ENCODE data around the gene ERRFI1.

ERRFI1 gene

DNA sequence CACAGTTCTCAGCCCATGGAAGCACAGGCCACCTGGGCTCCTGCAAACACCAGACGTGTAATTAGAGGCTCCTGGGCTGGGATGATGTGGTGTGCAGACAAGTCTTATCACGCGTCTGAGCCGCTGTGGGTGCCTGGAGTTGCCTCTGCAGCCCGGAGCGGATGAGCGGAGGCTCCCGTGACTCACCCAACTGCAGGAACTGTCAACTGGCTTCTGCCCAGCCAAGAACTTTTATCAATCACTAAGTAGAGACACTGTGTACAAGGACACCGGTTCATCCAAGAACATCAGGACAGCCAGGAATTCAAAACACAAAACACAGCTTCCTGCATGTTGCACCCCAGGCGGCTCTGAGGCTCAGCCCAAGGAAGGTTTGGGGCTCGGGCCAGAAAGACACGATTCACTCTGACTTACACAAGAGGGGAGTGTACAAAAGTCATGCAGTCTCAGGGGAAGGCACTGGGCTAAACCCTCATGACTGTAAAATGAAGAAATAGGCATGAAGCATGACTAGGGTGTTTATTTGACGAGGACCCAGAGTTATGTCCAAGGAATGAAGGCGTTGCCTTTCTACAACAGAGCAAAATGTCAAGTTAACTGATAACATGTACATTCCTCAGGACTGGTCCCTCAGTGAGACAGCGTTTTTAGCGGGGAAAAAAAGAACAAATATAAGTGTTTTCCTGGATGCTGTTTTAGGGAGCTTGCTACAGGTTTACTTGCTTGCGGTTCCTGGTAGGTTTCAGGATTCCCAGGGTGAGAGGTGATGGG, 21.1 kb downstream of the ERRFI1 start:
- H3K4me3 ChIP-seq (ENCODE audit: low read depth, low read length): no peak overlapping the region

DNA sequence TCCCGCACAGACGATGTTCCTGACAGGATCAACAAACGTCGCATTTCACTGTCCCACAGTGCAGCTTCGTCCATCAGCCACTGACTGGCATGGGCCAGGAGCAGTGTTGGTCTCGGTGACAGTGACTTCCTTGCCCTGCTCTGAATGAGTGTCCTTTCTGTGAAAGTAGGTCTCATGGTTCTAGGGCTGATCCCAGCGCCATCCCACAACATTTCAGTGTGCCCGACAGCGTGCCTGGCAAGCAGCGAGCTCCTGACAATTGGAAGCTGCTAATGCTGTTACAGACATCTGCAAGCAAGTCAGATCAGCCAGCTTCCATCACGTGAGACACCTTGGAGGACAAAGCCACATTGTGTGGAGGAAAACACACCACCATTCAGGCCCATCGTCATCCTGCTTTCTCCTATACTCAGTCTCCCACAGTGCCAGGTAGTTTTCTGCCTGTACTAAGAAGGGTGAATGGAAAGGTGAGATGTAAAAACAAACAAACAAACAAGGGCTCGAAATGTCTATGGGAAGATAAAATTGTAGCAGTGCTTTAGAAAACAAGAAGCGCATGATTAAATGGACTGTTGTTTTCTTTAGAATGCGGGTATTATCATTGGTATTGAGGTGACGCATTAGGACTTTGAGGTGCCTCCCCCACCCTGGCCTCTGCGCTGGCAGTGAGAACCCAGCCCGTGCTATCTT, 21.9 kb downstream of the ERRFI1 start:
- no peak overlapping the region for H3K4me3 ChIP-seq (ENCODE audit: low read depth, low read length)

DNA sequence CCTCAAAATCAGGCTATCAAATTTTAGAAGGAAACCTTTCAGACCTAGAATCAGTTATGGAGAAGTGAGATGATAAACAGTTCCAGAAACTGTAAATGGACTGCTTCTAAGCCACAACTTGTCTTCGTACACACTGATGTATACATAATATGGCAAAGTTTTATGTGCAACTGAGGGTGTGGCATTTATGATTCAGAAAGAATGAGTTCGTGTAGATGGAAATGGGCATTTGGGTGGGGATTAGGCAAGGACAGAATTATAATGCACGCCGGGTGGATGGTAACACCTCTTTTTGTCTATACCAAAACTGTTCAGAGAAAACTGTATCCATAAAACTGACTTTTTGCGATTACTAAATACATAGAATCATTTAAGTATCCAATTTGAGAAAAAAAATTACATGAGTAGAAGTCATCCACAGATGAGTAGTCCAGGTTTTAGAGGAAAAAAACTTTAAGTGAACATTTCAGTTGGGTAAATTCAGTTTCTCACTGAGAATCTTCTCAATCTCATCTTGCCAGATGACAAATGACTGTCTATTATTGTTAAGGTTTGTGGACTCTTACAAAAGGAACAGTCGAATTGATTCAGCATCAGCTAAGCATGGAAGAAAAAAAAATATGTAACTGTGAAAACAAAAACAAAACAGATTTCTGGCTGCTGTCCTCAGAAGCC, 22.5 kb downstream of the ERRFI1 start:
- H3K4me3 ChIP-seq (ENCODE audit: low read depth, low read length): no peak overlapping the region

DNA sequence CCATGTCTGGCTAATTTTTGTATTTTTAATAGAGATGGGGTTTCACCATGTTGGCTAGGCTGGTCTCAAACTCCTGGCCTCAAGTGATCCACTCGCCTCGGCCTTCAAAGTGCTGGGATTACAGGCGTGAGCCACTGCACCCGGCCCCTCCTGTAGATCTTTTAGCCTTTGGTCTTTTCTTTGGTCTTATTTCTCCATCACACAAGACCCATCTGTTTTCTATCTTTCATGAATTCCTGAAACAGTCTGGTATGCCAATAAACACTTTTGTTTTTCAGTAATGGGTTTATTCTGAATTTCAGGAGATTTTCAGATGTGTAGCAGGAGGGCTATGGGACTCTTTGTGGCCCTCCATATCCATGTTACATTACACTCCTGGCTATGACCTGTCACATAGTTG, 23.2 kb downstream of the ERRFI1 start:
- no peak overlapping the region for H3K4me3 ChIP-seq (ENCODE audit: low read depth, low read length)

DNA sequence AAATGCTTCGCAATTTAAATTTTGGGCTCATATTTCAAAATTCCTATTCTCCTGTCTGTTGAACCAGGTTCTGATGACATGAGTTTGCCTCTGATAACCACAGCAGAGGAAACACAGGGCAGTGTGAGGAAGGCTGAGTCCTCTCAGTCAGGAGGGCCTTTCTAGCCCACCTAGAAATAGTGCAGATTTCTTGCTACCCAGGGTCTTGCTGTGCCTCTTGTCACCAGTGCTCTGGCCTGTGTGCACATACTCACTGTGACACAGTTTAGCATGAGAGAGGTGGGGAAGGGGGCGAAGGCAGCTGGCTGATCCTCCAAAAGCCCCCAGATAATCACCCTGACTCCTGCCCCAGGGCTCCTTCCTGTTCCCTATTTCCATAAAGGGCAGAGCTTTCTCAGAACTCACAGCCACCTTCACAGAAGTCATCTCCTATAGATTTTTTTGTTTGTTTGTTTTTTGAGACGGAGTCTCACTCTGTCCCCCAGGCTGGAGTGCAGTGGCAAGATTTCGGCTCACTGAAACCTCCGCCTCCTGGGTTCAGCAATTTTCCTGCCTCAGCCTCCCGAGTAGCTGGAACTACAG, 23.7 kb downstream of the ERRFI1 start:
- no peak overlapping the region for H3K4me3 ChIP-seq (ENCODE audit: low read depth, low read length)

DNA sequence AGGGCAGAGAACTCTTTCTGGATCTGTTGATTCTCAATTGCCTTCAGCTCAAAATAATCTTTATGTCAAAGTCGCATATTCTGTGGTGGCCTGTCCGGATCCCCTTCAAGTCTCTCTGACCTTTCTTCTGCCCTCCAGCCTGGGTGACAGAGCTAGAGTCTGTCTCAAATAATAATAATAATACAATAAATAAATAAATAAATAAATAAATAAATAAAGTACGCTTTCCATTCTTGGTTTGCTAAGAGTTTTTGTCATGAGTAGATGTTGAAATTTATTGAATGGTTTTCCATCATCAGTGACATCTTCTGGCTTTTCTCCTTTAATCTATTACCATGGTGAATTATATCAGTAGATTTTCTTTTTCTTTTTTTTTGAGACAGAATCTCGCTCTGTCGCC, 30.7 kb downstream of the ERRFI1 start:
- H3K4me3 ChIP-seq (ENCODE audit: low read depth, low read length): no peak overlapping the region

DNA sequence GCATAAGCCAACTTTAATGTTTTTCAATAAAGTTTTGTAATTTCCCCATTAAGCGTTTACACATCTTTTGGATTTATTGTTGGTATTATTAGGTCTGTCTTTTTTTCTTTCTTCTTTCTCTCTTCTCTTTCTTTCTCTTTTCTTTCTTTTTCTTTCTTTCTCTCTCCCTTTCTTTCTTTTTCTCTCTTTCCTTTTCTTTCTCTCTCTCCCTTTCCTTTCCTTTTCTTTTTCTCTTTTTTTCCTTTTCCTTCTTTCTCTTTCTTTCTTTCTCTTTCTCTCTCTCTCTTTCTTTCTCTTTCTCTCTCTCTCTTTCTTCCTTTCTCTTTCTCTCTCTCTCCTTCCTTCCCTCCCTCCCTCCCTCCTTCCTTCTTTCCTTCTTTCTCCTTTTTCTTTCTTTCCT, 31.3 kb downstream of the ERRFI1 start:
- H3K4me3 ChIP-seq (ENCODE audit: low read depth, low read length): no peak overlapping the region

DNA sequence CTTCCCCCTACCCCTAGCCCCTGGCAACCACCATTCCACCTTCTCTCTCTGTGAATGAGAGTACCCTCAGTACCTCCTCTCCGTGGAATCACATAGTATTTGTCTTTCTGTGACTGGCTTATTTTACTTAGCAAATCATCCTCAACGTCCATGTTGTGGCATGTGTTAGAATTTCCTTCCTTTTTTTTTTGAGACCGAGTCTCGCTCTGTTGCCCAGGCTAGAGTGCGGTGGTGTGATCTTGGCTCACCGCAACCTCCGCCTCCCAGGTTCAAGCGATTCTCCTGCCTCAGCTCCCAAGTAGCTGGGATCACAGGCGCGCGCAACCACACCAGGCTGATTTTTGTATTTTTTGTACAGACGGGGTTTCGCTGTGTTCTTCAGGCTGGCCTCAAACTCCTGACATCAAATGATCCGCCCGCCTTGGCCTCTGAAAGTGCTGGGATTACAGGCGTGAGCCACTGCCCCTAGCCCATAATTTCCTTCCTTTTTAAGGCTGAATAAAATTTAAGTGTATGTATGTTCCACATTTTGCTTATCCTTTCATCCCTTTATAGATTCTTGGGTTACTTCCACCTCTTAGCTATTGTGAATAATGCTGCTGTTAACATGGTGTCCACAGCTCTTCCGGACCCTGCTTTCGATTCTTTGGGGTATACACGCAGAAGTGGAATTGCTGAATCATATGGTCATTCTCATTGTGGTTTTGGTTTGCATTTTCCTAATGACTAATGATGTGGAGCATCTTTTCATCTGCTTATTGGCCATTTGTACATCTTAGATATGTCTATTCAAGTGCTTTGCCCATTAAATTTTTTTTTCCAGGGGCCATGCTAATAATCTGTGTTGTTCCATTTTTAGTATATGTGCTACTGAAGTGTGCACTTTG, 32.3 kb downstream of the ERRFI1 start:
- H3K4me3 ChIP-seq (ENCODE audit: low read depth, low read length): no peak overlapping the region

DNA sequence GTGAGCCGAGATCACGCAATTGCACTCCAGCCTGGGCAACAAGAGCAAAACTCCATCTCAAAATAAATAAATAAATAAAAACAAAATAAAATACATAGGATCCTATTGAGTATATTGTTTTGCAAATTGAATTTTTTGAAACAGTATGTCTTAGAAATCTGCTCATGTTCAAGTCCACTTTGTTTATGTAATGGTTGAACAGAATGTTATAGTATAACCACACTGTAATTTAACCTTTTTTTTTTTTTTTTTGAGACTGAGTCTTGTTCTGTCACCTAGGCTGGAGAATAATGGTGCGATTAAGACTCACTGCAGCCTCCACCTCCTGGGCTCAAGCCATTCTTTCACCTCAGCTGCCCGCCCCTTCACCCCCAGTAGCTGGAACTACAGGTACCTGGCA, 33.2 kb downstream of the ERRFI1 start:
- no peak overlapping the region for H3K4me3 ChIP-seq (ENCODE audit: low read depth, low read length)

DNA sequence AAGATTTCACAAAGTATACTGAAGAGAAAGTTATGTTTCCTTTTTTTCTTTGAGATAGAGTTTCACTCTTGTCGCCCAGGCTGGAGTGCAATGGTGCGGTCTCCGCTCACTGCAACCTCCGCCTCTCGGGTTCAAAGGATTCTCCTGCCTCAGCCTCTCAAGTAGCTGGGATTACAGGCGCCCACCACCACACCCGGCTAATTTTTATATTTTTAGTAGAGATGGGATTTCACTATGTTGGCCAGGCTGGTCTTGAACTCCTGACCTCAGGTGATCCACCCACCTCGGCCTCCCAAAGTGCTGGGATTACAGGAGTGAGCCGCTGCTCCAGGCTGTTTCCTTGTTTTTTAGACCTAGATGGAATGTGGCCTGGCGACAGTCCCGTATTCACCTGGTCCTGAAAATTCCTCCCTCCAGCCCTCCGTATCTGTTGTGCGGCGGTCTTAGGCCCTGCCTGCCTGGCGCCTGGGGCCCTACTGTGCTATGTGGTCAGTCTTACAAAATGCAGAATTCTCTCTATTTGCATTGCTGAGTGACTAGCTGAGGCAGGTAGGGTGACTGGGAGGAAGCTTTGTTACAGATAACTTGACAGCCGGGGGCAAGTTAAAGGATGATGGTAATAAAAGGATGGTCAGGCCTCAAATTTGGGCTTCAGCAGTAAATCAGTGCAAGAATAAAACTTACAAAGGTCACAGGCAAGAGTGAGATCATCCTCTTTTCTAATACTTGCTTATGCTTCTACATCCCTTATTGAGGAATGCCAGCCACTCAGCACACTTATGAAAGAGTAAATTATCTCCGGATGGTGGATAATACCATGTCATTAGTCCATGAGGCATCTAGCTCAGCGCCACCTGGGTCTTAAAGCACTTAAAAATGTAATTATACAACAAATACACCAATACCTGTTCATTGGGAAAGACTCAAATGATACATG, 34.3 kb downstream of the ERRFI1 start:
- H3K4me3 ChIP-seq (ENCODE audit: low read depth, low read length): no peak overlapping the region

DNA sequence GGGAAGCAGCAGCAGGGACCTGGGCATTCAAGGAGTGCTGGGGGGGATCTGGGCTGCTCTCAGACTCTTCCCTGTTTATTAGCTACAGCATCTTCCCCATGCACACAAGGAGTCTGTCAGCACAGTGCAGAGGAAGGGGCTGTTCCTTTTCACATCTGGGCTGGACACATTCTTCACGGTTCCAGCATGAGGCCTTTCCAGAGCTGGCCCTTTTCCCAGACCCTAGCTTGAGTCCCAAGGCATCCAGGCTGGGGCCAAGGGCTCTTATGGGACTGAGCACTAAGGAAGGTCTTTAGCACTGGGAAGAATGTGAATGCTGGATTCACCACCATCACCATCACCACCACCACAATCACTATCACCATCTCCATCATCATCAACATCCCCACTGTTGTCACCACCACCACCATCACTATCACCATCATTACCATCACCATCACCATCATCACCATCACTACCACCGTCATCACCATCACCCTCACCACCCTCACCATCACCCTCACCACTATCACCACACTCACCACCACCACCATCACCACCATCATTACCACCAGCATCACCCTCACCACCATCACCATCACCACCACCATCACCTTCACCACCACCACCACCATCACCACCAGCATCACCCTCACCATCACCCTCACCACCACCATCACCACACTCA, 36.2 kb downstream of the ERRFI1 start:
- H3K4me3 ChIP-seq (ENCODE audit: low read depth, low read length): no peak overlapping the region

DNA sequence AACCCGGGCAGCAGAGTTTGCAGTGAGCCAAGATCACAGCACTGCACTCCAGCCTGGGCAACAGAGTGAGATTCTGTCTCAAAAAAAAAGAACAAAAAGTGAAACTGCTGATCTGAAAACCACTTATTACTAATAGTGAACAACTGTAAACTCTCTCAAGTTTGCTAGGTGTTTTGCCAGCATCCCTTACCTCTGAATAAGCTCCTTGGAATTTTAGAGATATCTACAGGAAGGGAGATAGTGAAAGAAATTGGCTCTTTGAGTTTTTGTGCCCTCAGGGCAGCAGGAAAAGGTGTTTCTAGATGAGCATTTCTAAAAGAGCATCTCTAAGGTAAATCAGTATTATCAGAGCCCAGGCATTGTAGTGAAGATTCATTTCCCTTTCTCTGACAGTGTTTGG, 37.5 kb downstream of the ERRFI1 start:
- H3K4me3 ChIP-seq (ENCODE audit: low read depth, low read length): no peak overlapping the region

DNA sequence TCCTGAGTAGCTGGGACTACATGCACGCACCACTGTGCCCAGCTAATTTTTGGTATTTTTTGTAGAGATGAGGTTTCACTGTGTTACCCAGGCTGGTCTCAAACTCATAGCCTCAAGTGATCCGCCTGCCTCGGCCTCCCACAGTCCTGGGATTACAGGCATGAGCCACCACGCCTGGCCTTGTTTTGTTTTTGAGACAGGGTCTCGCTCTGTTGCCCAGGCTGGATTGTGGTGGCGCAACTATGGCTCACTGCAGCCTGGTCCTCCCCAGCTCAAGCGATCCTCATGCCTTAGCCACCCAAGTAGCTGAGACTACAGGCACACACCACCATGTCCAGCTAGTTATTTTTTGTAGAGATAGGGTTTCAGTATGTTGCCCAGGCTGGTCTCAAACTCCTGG, 38.6 kb downstream of the ERRFI1 start:
- H3K4me3 ChIP-seq (ENCODE audit: low read depth, low read length): no peak overlapping the region

DNA sequence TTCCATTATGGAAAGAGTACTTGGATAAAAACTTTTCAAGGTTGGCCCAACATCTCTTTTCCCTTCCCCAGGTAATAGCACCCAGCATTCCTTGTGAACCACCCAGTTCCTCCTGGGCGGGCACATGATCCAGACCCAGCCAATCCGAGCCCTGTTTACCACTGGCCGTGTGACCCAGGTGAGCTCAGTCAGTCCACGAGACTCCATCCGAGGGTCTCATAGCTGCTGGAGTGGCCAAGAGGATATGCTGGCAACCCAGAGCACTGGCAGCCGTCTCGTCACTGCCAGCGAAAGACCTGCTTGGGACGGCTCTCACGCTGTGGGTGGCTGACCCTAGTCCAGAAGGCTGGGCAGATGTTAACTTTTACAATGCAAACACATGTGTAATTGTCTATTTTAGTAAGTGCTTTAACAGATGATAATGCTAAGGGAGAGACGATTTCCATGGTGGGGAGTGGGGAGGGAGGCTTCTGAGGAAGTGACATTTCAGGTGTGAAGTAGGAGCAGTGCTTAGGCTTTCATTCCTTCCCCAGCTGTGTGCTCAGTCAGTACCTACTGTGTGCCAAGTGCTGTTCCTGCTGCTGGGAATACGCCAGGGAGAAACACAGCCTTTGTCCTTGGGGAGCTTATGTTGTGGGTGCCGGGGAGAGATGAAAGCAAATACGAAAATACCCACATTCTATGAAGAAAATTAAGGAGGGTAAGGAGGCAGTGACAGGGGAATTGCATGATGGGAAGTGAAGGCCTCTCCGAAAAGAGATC, 40.1 kb downstream of the ERRFI1 start:
- no peak overlapping the region for H3K4me3 ChIP-seq (ENCODE audit: low read depth, low read length)

DNA sequence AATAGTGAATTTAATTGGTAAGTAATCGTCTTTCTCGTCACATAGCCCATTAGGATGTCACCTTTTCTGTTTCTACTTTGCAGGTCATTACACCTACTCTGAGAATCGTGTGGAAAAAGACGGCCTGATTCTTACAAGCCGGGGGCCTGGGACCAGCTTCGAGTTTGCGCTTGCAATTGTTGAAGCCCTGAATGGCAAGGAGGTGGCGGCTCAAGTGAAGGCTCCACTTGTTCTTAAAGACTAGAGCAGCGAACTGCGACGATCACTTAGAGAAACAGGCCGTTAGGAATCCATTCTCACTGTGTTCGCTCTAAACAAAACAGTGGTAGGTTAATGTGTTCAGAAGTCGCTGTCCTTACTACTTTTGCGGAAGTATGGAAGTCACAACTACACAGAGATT, 41.3 kb downstream of the ERRFI1 start:
- no peak overlapping the region for H3K4me3 ChIP-seq (ENCODE audit: low read depth, low read length)

DNA sequence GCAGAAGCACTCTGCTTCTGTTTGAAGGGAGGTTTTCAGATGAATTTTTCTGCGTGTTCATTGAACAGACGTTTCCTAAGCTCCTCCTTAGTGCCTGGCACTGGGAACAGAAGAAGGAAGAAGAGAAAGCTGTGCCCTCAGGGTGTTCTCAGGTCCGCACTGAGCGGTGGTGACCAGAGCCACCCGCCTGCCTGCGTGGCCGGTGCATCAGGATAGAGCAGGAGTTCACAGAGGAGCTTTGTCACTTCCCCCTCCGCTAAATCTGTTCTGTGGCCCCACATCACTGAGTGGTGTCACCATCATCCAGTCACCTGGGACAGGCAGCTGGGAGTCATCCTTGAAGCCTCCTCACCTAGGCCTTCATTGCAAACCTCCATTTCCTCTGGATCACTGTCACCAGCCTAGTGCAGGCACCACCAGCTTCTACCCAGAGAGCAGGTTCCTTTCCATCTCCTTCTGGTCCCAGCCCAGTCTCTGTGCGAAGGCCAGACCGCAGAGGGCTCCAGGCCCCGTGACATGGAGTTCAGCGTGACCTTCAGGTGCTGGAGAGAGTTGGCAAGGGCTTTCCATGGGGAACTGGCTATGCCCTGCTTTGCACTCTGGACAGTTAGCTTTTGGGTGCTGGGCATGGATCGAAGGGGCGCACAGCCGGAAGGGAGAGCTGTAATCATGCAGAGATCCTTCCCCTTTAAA, 42.9 kb downstream of the ERRFI1 start:
- H3K4me3 ChIP-seq (ENCODE audit: low read depth, low read length): no peak overlapping the region

DNA sequence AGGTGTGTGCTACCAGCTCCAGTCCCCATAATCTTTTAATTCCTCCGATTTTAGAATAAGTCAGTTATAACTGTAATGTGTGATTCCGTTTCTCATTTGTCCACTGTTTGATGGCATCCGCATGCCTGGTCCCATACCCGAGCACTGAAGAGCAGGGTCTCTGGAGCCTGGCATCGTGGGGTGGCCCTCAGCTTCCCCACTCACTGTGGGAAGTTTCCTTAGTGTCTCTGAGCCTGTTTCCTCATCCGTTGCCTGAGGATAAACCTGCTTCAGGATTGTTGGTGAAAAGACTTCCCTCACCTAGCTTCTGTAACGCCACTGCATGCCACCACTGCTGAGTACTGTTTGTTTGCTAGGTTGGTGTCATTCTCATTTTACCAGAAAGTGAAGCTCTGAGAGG, 45.1 kb downstream of the ERRFI1 start:
- H3K4me3 ChIP-seq (ENCODE audit: low read depth, low read length): no peak overlapping the region
